ENCODE results near the gene KIAA1755. TPM values are rescaled to one million over a fixed set of nuclear protein-coding genes. Genes with fewer than 3 reads are reported as not detected.
"Not testable (repeated sequence)": the region's sequence is repeated elsewhere in the genome, so short reads cannot be mapped to it uniquely, and the experiment has no call there.

The KIAA1755 gene
- total and polyA plus RNA-seq, 9 of the 15 experiments (the other 6 are each of a cell fraction or from before 2014, with no cell fraction given) = not detected

DNA sequence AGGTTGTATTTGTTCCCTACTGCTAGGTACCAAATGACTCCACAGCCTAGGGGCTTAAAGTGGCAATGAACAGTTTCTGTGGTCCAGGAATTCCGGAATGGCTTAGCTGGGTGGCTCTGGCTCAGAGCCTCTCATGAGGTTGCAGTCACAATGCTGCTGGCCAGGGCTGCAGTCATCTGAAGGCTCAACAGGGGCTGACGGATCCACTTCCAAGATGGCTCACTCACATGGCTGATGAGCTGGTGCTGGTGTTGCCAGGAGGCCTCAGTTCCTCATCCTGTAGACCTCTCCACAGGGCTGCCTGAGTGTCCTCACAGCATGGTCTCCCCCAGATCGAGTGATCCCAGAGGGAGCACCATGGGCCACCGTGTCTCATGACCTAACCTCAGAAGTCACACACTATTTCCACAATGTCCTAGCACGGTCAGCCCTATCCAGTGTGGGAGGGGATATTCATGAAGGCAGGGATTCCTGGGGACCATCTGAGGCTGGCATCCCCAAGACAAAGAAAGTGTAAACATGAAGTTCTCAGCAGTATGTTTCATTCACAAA is 24.4 kb upstream of the KIAA1755 start:
- Histone ChIP-seq H4K20me1 (replicated peaks; ENCODE audit: control insufficient read depth, insufficient read depth, low read length) (no peaks in the 10 kb centered on the region), H3K4me2 (ENCODE audit: insufficient read depth, low read length) (no peak overlapping the region), H3K27ac (ENCODE audit: extremely low read depth, low read depth, low read length) (no peak overlapping the region), H3K4me1 (replicated peaks in 1 of 2; ENCODE audit: control insufficient read depth in 2 of 2, insufficient read depth in 2 of 2, low read length in 2 of 2) (no peaks in the 10 kb centered on the region; a peak in 1 of 5 replicates), H3K4me3 (no peak overlapping the region), H3K9me1 (ENCODE audit: control insufficient read depth, insufficient read depth, low read length) (no peaks in the 10 kb centered on the region), H3K36me3 (ENCODE audit: control insufficient read depth, insufficient read depth, low read length) (no peaks in the 10 kb centered on the region), H3K27me3 (ENCODE audit: control insufficient read depth in 2 of 2, insufficient read depth in 2 of 2, low read length in 2 of 2) (peaks cover 18 to 33% of the 10 kb centered on the region in 2 experiments; a peak in 4 of 5 replicates), H2AFZ (ENCODE audit: low read depth, low read length) (no peak overlapping the region), H3K9me3 (replicated peaks; ENCODE audit: control insufficient read depth, insufficient read depth, low read depth, low read length) (no peaks in the 10 kb centered on the region), H3K79me2 (ENCODE audit: control insufficient read depth, insufficient read depth, low read length) (no peaks in the 10 kb centered on the region), H3K9ac (ENCODE audit: insufficient read depth in 1 of 2, low read depth in 2 of 2, low read length in 2 of 2) (no peak overlapping the region)
- TF ChIP-seq TSC22D4 (tag; IDR thresholded peaks at IDR 0.05) (no peak), KLF13 (tag; IDR thresholded peaks at IDR 0.05; ENCODE audit: borderline replicate concordance, low read depth) (no peak), GTF2E2 (tag; IDR thresholded peaks at IDR 0.05) (no peak)
- no TSS peak for BruUV-seq (replicated peaks)
- CTCF ChIA-PET (ENCODE audit: low intra/inter-chr PET ratio) = no interaction called here
- in situ Hi-C loops (cut with MboI) = no loop called here
- 1% methylated on average over 5 of the region's 5 CpGs for WGBS (ENCODE audit: insufficient coverage, low coverage, missing lambda C conversion rate)
- POLR2A ChIA-PET = interaction anchor here (0.6 kb wide), 1 partner anchor 450 kb away, joined by 3 read pairs; no protein-coding TSS in a partner anchor
- FAIRE-seq = no peak
- intact Hi-C loops (cut with micrococcal nuclease) = no loop called here
- ATAC-seq = no peak
- no peak for DNase-seq (ENCODE audit: extremely low read depth in 1 of 4, low spot score in 3 of 4)

DNA sequence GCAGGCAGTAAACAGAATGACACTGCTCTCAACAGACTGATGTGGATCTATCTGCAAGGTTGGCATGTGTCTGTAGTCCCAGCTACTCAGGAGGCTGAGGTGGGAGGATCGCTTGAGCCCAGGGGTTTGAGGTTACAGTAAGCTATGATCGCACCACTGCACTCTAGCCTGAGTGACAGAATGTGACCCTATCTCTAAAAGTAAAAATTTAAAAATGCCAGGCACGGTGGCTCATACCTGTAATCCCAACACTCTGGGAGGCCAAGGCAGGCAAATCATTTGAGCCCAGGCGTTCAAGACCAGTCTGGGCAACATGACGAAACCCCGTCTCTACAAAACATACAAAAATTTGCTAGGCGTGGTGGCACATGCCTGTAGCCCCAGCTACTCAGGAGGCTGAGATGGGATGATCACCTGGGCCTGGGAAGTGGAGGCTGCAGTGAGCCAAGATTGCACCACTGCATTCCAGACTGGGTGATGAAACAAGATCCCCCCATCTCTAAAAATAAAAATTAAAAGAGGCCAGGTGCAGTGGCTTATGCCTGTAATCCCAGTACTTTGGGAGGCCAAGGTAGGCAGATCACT is 23.6 kb upstream of the KIAA1755 start:
- in situ Hi-C loops (cut with MboI); CTCF ChIA-PET (ENCODE audit: low intra/inter-chr PET ratio); H3K4me2 ChIP-seq (ENCODE audit: insufficient read depth, low read length); H3K4me3 ChIP-seq; H3K79me2 ChIP-seq (ENCODE audit: control insufficient read depth, insufficient read depth, low read length); H4K20me1 ChIP-seq (replicated peaks; ENCODE audit: control insufficient read depth, insufficient read depth, low read length); FAIRE-seq; H2AFZ ChIP-seq (ENCODE audit: low read depth, low read length); DNase-seq (ENCODE audit: extremely low read depth in 1 of 4, low spot score in 3 of 4); H3K4me1 ChIP-seq (replicated peaks in 1 of 2; ENCODE audit: control insufficient read depth in 2 of 2, insufficient read depth in 2 of 2, low read length in 2 of 2); H3K9ac ChIP-seq (ENCODE audit: insufficient read depth in 1 of 2, low read depth in 2 of 2, low read length in 2 of 2); H3K9me3 ChIP-seq (replicated peaks; ENCODE audit: control insufficient read depth, insufficient read depth, low read depth, low read length); H3K36me3 ChIP-seq (ENCODE audit: control insufficient read depth, insufficient read depth, low read length); intact Hi-C loops (cut with micrococcal nuclease); BruUV-seq (replicated peaks); H3K9me1 ChIP-seq (ENCODE audit: control insufficient read depth, insufficient read depth, low read length); H3K27ac ChIP-seq (ENCODE audit: extremely low read depth, low read depth, low read length); ATAC-seq: not testable (repeated sequence)
- H3K27me3 ChIP-seq (ENCODE audit: control insufficient read depth in 2 of 2, insufficient read depth in 2 of 2, low read length in 2 of 2) = peaks cover 17 to 36% of the 10 kb centered on the region in 2 experiments; a peak in 4 of 5 replicates
- WGBS (ENCODE audit: insufficient coverage, low coverage, missing lambda C conversion rate) = 0% methylated on average over 7 of the region's 7 CpGs
- POLR2A ChIA-PET = interaction anchor here (0.6 kb wide), 1 partner anchor 309 kb away, joined by 3 read pairs; no protein-coding TSS in a partner anchor

All from K562 (cell line).